ENCODE measurements around the gene CWH43. TPM values are rescaled to one million over a fixed set of nuclear protein-coding genes. Genes with fewer than 3 reads are reported as not detected.
"Not testable (repeated sequence)": the region's sequence is repeated elsewhere in the genome, so short reads cannot be mapped to it uniquely, and the experiment has no call there.

The CWH43 gene
- polyA plus RNA-seq, 1 donor from 2014 or later, result not detected

DNA sequence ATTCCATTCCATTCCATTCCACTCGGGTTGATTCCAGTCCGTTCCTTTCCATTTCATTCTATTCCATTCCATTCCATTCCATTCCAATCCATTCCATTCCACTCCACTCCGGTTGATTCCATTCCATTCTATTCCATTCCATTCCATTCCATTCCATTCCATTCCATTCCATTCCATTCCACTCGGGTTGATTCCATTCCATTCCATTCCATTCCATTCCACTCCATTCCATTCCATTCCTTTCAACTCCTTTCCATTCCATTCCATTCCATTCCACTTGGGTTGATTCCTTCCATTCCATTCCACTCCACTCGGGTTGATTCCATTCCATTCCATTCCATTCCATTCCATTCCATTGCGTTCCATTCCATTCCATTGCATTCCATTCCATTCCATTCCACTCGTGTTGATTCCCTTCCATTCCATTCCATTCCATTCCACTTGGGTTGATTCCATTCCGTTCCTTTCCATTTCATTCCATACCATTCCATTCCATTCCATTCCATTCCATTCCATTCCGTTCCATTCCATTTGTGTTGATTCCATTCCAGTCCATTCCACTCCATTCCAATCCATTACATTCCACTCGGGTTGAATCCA lies 123.6 kb downstream of the CWH43 start:
- H3K9me3 ChIP-seq (ENCODE audit: low read length), result peaks cover 26% of the 10 kb centered on the region
- not testable (repeated sequence) for H3K36me3 ChIP-seq (ENCODE audit: insufficient read depth, low read length); H3K9ac ChIP-seq (ENCODE audit: low read length); H3K4me2 ChIP-seq (ENCODE audit: low read length); H3K27me3 ChIP-seq (ENCODE audit: insufficient read depth, low read depth, low read length); H2AFZ ChIP-seq (ENCODE audit: low read depth, low read length); H3K9me2 ChIP-seq (ENCODE audit: insufficient read depth, low read length); H3K4me3 ChIP-seq (ENCODE audit: low read length); H4K20me1 ChIP-seq (ENCODE audit: insufficient read depth); H3K27ac ChIP-seq (ENCODE audit: low read length); H3K79me2 ChIP-seq (replicated peaks; ENCODE audit: insufficient read depth, low read length); H3F3A ChIP-seq (ENCODE audit: insufficient read depth, low read length, poor library complexity, severe bottlenecking)

DNA sequence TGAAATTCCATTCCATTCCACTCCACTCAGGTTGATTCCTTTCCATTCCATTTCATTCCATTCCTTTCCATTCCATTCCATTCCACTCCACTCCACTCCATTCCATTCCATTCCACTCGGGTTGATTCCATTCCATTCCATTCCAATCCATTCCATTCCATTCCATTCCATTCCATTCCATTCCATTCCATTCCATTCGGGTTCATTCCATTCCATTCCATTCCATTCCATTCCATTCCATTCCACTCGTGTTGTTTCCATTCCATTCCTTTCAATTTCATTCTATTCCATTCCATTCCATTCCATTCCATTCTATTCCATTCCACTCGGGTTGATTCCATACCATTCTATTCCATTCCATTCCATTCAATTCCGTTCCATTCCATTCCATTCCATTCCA lies 124.5 kb downstream of the CWH43 start:
- not testable (repeated sequence) for H3K27me3 ChIP-seq (ENCODE audit: insufficient read depth, low read depth, low read length); H3K27ac ChIP-seq (ENCODE audit: low read length); H3K9me2 ChIP-seq (ENCODE audit: insufficient read depth, low read length); H3K4me2 ChIP-seq (ENCODE audit: low read length); H3K4me3 ChIP-seq (ENCODE audit: low read length); H4K20me1 ChIP-seq (ENCODE audit: insufficient read depth); H2AFZ ChIP-seq (ENCODE audit: low read depth, low read length); H3K36me3 ChIP-seq (ENCODE audit: insufficient read depth, low read length); H3F3A ChIP-seq (ENCODE audit: insufficient read depth, low read length, poor library complexity, severe bottlenecking); H3K9ac ChIP-seq (ENCODE audit: low read length); H3K79me2 ChIP-seq (replicated peaks; ENCODE audit: insufficient read depth, low read length)
- H3K9me3 ChIP-seq (ENCODE audit: low read length), result peaks cover 24% of the 10 kb centered on the region

Small RNA genes lying within 50 kb of the gene (small RNA-seq; reads per million reads assigned to genes)
- 0 reads per million in 3 experiments for gene AC020593.1

Other genes starting within 250 kb of the CWH43 start
- 64.0 and 74.8 TPM in 2 replicates for gene FRYL, start 206.0 kb upstream of the CWH43 start, polyA plus RNA-seq
- 449 and 451 TPM in 2 replicates for gene OCIAD1, start 155.2 kb upstream of the CWH43 start, polyA plus RNA-seq
- 67.2 and 69.7 TPM in 2 replicates for gene OCIAD2, start 79.5 kb upstream of the CWH43 start, polyA plus RNA-seq

Data from neural cell (in vitro differentiated cells).